MM.1S (cell line): ENCODE measurements around the gene FARSB.

ENCODE experiments used
- DNase-seq: peaks from one replicate; pipeline ENCODE4 v3.0.0-alpha.2; 2015
- H2AFZ ChIP-seq: fragments of 300-600 bp; sonication (generic); 2 replicates; pipeline ENCODE4 v1.6.0; 2016; ENCODE audit warnings: antibody characterized with exemption, low read length
- H3F3A ChIP-seq: fragments of 300-600 bp; sonication (generic); 2 replicates; pipeline ENCODE4 v1.6.1; 2016; ENCODE audit warnings: mild to moderate bottlenecking, antibody characterized with exemption, low read length, moderate library complexity, mixed read lengths; ENCODE audit not compliant: insufficient read depth
- H3K27ac ChIP-seq: fragments of 300-600 bp; sonication (generic); 2 replicates; pipeline ENCODE4 v1.5.1; 2016; ENCODE audit warnings: mild to moderate bottlenecking, low read length
- H3K27me3 ChIP-seq: fragments of 300-600 bp; sonication (generic); replicated peaks from 2 replicates; pipeline ENCODE4 v1.6.0; 2016; ENCODE audit warnings: low read length; ENCODE audit not compliant: insufficient read depth
- H3K36me3 ChIP-seq: fragments of 300-600 bp; sonication (generic); replicated peaks from 2 replicates; pipeline ENCODE4 v1.6.1; 2016; ENCODE audit warnings: mild to moderate bottlenecking, low read length, mixed read lengths; ENCODE audit not compliant: insufficient read depth
- H3K4me1 ChIP-seq: fragments of 300-600 bp; sonication (generic); 2 replicates; pipeline ENCODE4 v1.6.1; 2016; ENCODE audit warnings: low read length, mixed read lengths
- H3K4me2 ChIP-seq: fragments of 300-600 bp; sonication (generic); 2 replicates; pipeline ENCODE4 v1.6.0; 2016; ENCODE audit warnings: low read depth, low read length
- H3K4me3 ChIP-seq: fragments of 300-600 bp; sonication (generic); 2 replicates; pipeline ENCODE4 v1.5.1; 2016; ENCODE audit warnings: low read length, mixed read lengths
- H3K79me2 ChIP-seq: fragments of 300-600 bp; sonication (generic); 2 replicates; pipeline ENCODE4 v1.6.1; 2016; ENCODE audit warnings: mixed run types, low read length, mixed read lengths
- H3K9ac ChIP-seq: fragments of 300-600 bp; sonication (generic); 2 replicates; pipeline ENCODE4 v1.6.1; 2016; ENCODE audit warnings: low read length, mixed read lengths
- H3K9me2 ChIP-seq: fragments of 300-600 bp; sonication (generic); replicated peaks from 2 replicates; pipeline ENCODE4 v1.6.1; 2016; ENCODE audit warnings: mild to moderate bottlenecking, low read length, mixed read lengths; ENCODE audit not compliant: insufficient read depth
- H3K9me3 ChIP-seq: fragments of 300-600 bp; sonication (generic); replicated peaks from 2 replicates; pipeline ENCODE4 v1.6.1; 2016; ENCODE audit warnings: mild to moderate bottlenecking, low read length, mixed read lengths; ENCODE audit not compliant: insufficient read depth
- H4K20me1 ChIP-seq: fragments of 300-600 bp; sonication (generic); 2 replicates; pipeline ENCODE4 v1.6.1; 2016; ENCODE audit warnings: mild to moderate bottlenecking, low read length, moderate library complexity, mixed read lengths; ENCODE audit not compliant: insufficient read depth
- EZH2 ChIP-seq: fragments of 300-600 bp; sonication (generic); optimal IDR thresholded peaks from 2 replicates; pipeline ENCODE3; 2017; ENCODE audit warnings: low read depth, mild to moderate bottlenecking, antibody characterized with exemption, low read length, mixed read lengths
- EZH2phosphoT487 ChIP-seq: fragments of 300-600 bp; sonication (generic); IDR thresholded peaks from 2 replicates; pipeline ENCODE4 v1.6.1; 2018; ENCODE audit warnings: antibody characterized with exemption, low read length
- TF ChIP-seq, protein P1 (sequence below): fragments of 300-600 bp; sonication (generic); IDR thresholded peaks from 2 replicates; pipeline ENCODE4 v1.5.1; 2016; ENCODE audit warnings: antibody characterized with exemption, low read length, mixed read lengths

Gene FARSB

DNA sequence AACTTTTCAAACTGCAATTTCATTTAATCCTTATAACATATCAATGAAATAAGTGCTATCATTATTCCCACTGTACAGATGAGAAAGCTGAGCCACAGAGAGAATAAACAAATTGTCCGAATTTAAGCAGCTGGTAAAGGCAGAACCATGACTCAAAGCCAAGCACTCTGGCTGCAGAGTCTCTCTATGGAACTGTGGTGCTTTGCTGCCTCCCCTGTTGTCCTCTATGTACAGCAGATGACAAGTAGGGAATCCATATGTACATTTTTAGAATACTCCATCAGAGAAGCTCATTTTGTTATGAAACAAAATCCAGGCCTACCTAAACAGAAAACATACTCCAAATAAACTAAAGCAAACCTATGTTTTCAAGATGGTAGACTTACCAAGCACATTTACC is 45.1 kb downstream of the FARSB start:
- TF ChIP-seq EZH2phosphoT487 (no peak), EZH2 (no peak)
- TF ChIP-seq, protein P1, sequence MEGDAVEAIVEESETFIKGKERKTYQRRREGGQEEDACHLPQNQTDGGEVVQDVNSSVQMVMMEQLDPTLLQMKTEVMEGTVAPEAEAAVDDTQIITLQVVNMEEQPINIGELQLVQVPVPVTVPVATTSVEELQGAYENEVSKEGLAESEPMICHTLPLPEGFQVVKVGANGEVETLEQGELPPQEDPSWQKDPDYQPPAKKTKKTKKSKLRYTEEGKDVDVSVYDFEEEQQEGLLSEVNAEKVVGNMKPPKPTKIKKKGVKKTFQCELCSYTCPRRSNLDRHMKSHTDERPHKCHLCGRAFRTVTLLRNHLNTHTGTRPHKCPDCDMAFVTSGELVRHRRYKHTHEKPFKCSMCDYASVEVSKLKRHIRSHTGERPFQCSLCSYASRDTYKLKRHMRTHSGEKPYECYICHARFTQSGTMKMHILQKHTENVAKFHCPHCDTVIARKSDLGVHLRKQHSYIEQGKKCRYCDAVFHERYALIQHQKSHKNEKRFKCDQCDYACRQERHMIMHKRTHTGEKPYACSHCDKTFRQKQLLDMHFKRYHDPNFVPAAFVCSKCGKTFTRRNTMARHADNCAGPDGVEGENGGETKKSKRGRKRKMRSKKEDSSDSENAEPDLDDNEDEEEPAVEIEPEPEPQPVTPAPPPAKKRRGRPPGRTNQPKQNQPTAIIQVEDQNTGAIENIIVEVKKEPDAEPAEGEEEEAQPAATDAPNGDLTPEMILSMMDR = no peak
- H4K20me1 ChIP-seq = no peaks in the 10 kb centered on the region
- peaks cover 4% of the 10 kb centered on the region; the same call in 1 of the 2 replicates for H3F3A ChIP-seq
- no peak overlapping the region for H3K27ac ChIP-seq
- H3K9ac ChIP-seq = no peak overlapping the region
- no peak overlapping the region for H2AFZ ChIP-seq
- H3K4me1 ChIP-seq = no peaks in the 10 kb centered on the region
- no peak overlapping the region for H3K4me3 ChIP-seq
- H3K79me2 ChIP-seq = peaks cover 51% of the 10 kb centered on the region
- H3K4me2 ChIP-seq = no peak overlapping the region
- no peaks in the 10 kb centered on the region for H3K9me2 ChIP-seq
- DNase-seq = no peak
- H3K36me3 ChIP-seq = peaks cover 9% of the 10 kb centered on the region; the same call in 1 of the 2 replicates
- H3K27me3 ChIP-seq = no peaks in the 10 kb centered on the region
- no peaks in the 10 kb centered on the region for H3K9me3 ChIP-seq

DNA sequence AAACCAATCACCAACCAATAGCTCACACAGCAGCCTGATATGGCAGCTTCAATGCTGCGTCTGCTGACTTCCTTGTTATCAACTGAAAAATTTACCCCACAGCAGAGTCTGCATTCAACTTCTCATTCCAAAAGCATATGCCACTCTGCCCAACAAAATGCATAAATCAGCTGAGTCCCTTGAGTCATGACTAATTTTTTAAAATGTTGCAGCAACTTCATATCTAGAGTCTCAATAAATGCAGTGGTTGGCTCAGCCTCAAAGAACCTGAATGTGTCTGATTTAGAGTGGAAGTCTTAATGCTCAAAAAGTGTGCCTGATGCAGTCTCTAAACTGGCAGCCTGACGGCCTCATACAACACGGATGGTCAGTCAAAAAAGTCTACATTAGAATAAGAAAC is 46.5 kb downstream of the FARSB start:
- Histone ChIP-seq H3K4me3 (no peak overlapping the region), H3K4me2 (no peak overlapping the region), H3K36me3 (peaks cover 9% of the 10 kb centered on the region; the same call in 1 of the 2 replicates), H4K20me1 (no peaks in the 10 kb centered on the region), H3K27me3 (no peaks in the 10 kb centered on the region), H3K9ac (no peak overlapping the region), H3F3A (peaks cover 2% of the 10 kb centered on the region; the same call in 1 of the 2 replicates), H3K9me3 (no peaks in the 10 kb centered on the region), H3K4me1 (no peaks in the 10 kb centered on the region), H3K27ac (no peak overlapping the region), H3K79me2 (peaks cover 53% of the 10 kb centered on the region), H3K9me2 (no peaks in the 10 kb centered on the region), H2AFZ (no peak overlapping the region)
- no peak for DNase-seq
- TF ChIP-seq EZH2phosphoT487 (no peak), EZH2 (no peak)
- TF ChIP-seq, protein P1 = no peak

DNA sequence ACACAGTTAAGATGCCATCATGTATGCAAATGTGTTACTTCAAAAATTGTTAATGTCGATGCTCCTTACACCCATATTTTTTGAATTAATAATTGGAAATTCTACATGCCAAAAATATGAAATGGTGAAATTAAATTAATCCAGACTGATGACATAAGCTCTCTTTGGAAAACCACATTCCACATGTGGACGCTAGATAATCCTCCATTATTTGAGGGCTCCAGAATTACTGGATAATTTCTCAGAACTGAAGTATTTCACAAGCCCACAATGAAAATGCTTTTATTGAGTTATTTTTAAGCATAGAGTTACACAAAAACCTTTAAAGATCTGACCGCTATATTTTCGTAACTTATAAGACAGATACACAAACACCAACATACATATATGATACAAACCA is 47.8 kb downstream of the FARSB start:
- H3K9me2 ChIP-seq = no peaks in the 10 kb centered on the region
- no peaks in the 10 kb centered on the region for H4K20me1 ChIP-seq
- H3K9me3 ChIP-seq = no peaks in the 10 kb centered on the region
- H3K27me3 ChIP-seq = no peaks in the 10 kb centered on the region
- H3K4me2 ChIP-seq = no peak overlapping the region
- no peak overlapping the region for H3K27ac ChIP-seq
- H3K4me1 ChIP-seq = no peaks in the 10 kb centered on the region
- H3F3A ChIP-seq = no peaks in the 10 kb centered on the region
- H3K79me2 ChIP-seq = peaks cover 57% of the 10 kb centered on the region
- DNase-seq = no peak
- TF ChIP-seq EZH2 (no peak), EZH2phosphoT487 (no peak)
- TF ChIP-seq, protein P1 = no peak
- no peak overlapping the region for H3K9ac ChIP-seq
- H2AFZ ChIP-seq = no peak overlapping the region
- H3K4me3 ChIP-seq = no peak overlapping the region
- H3K36me3 ChIP-seq = peaks cover 9% of the 10 kb centered on the region; the same call in 1 of the 2 replicates
